ENCODE results near the gene CDKN1C.

The CDKN1C gene

DNA sequence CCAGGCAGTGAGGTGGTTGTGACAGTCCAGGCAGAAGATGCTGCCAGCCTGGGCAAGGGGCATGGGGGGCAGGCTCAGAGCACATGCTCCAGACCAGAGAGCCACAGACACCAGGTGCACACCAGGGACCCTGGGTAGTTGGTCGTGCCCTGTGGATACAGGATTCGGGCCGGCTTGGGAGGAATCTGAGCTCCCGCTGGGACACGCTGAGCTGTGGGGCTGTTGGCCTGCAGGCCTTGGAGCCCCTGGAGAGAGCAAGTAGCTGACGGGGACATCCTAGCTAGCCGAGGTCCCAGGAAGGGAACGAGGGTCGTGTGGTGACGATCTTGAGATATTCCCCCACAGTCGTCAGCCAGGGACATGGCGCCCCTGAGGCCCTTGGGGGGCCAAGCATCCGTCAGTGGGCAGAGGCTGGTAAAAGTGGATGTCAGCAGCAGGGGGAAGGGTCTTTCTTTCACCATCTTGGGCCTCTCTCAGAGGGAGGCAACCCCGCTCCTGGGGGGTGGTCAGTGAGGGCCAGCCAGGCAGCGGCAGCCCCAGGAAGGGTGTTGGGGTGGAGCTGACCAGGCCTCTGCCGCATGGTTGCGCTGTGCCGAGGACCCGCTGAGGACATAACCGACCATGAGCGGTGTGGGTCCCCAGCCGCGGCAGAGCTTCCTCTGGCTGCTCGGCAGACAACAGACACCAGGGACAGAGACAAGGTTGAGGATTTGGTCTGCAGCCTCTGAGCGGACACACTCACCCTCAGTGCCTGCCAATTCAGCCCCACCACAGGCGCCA lies 44.0 kb downstream of the CDKN1C start:
- TF ChIP-seq ZNF565 (CRISPR knock-in tag; conservative IDR thresholded peaks at IDR 0.05; ENCODE audit: low read depth) (no peak), BACH2 (CRISPR knock-in tag; IDR thresholded peaks at IDR 0.05; ENCODE audit: borderline replicate concordance) (no peak), ZNF70 (CRISPR knock-in tag; IDR thresholded peaks at IDR 0.05) (no peak), ZC3H10 (CRISPR knock-in tag; IDR thresholded peaks at IDR 0.05) (no peak), CSDC2 (CRISPR knock-in tag; IDR thresholded peaks at IDR 0.05) (no peak), TOX (CRISPR knock-in tag; IDR thresholded peaks at IDR 0.05; ENCODE audit: borderline replicate concordance) (no peak), ZFP30 (CRISPR knock-in tag; IDR thresholded peaks at IDR 0.05) (no peak), TSHZ2 (CRISPR knock-in tag; IDR thresholded peaks at IDR 0.05) (no peak), ISL1 (CRISPR knock-in tag; IDR thresholded peaks at IDR 0.05) (no peak), ZNF8 (CRISPR knock-in tag; IDR thresholded peaks at IDR 0.05) (no peak), PPARA (CRISPR knock-in tag; IDR thresholded peaks at IDR 0.05; ENCODE audit: borderline replicate concordance) (no peak), PATZ1 (CRISPR knock-in tag; IDR thresholded peaks at IDR 0.05; ENCODE audit: borderline replicate concordance) (no peak), ESRRG (CRISPR knock-in tag; IDR thresholded peaks at IDR 0.05) (no peak), CREB5 (CRISPR knock-in tag; IDR thresholded peaks at IDR 0.05; ENCODE audit: low read depth) (no peak)
- TF ChIP-seq, protein P1, sequence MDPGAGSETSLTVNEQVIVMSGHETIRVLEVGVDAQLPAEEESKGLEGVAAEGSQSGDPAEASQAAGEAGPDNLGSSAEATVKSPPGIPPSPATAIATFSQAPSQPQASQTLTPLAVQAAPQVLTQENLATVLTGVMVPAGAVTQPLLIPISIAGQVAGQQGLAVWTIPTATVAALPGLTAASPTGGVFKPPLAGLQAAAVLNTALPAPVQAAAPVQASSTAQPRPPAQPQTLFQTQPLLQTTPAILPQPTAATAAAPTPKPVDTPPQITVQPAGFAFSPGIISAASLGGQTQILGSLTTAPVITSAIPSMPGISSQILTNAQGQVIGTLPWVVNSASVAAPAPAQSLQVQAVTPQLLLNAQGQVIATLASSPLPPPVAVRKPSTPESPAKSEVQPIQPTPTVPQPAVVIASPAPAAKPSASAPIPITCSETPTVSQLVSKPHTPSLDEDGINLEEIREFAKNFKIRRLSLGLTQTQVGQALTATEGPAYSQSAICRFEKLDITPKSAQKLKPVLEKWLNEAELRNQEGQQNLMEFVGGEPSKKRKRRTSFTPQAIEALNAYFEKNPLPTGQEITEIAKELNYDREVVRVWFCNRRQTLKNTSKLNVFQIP (CRISPR knock-in tag; IDR thresholded peaks at IDR 0.05; ENCODE audit: borderline replicate concordance, low read depth): no peak
- TF ChIP-seq, protein P2, sequence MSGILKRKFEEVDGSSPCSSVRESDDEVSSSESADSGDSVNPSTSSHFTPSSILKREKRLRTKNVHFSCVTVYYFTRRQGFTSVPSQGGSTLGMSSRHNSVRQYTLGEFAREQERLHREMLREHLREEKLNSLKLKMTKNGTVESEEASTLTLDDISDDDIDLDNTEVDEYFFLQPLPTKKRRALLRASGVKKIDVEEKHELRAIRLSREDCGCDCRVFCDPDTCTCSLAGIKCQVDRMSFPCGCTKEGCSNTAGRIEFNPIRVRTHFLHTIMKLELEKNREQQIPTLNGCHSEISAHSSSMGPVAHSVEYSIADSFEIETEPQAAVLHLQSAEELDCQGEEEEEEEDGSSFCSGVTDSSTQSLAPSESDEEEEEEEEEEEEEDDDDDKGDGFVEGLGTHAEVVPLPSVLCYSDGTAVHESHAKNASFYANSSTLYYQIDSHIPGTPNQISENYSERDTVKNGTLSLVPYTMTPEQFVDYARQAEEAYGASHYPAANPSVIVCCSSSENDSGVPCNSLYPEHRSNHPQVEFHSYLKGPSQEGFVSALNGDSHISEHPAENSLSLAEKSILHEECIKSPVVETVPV (CRISPR knock-in tag; IDR thresholded peaks at IDR 0.05): no peak
- no peak for ATAC-seq

- no peak for ATAC-seq
- TF ChIP-seq ESRRG (CRISPR knock-in tag; IDR thresholded peaks at IDR 0.05) (no peak), CSDC2 (CRISPR knock-in tag; IDR thresholded peaks at IDR 0.05) (no peak), OSR1 (CRISPR knock-in tag; IDR thresholded peaks at IDR 0.05) (no peak), SNAI2 (CRISPR knock-in tag; IDR thresholded peaks at IDR 0.05) (no peak), PPARA (CRISPR knock-in tag; IDR thresholded peaks at IDR 0.05; ENCODE audit: borderline replicate concordance) (no peak), ZFP3 (CRISPR knock-in tag; IDR thresholded peaks at IDR 0.05) (no peak), TCF4 (CRISPR knock-in tag; IDR thresholded peaks at IDR 0.05; ENCODE audit: borderline replicate concordance) (no peak), TSHZ2 (CRISPR knock-in tag; IDR thresholded peaks at IDR 0.05) (no peak), ZFP30 (CRISPR knock-in tag; IDR thresholded peaks at IDR 0.05) (no peak), ISL1 (CRISPR knock-in tag; IDR thresholded peaks at IDR 0.05) (no peak), ZNF8 (CRISPR knock-in tag; IDR thresholded peaks at IDR 0.05) (no peak), GLIS3 (CRISPR knock-in tag; IDR thresholded peaks at IDR 0.05) (no peak), ARNTL (CRISPR knock-in tag; IDR thresholded peaks at IDR 0.05; ENCODE audit: borderline replicate concordance, low read depth) (no peak), RARB (CRISPR knock-in tag; IDR thresholded peaks at IDR 0.05) (no peak)
- TF ChIP-seq, protein P2 (CRISPR knock-in tag; IDR thresholded peaks at IDR 0.05): no peak
- TF ChIP-seq, protein P1 (CRISPR knock-in tag; IDR thresholded peaks at IDR 0.05; ENCODE audit: borderline replicate concordance, low read depth): no peak
Observed at GRCh38 chr11:2839395-2839943, 46.1 kb downstream of the CDKN1C start.
